ENCODE results near the gene VPS18.

VPS18 gene

DNA sequence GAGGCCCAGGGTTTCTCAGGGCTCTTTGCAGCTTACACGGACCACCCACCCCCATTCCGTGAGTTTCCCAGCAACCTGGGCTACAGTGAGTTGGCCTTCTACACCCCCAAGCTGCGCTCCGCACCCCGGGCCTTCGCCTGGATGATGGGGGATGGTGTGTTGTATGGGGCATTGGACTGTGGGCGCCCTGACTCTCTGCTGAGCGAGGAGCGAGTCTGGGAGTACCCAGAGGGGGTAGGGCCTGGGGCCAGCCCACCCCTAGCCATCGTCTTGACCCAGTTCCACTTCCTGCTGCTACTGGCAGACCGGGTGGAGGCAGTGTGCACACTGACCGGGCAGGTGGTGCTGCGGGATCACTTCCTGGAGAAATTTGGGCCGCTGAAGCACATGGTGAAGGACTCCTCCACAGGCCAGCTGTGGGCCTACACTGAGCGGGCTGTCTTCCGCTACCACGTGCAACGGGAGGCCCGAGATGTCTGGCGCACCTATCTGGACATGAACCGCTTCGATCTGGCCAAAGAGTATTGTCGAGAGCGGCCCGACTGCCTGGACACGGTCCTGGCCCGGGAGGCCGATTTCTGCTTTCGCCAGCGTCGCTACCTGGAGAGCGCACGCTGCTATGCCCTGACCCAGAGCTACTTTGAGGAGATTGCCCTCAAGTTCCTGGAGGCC, 5.4 kb downstream of the VPS18 start:
- no peak for DNase-seq (ENCODE audit: low read depth in 2 of 2)

DNA sequence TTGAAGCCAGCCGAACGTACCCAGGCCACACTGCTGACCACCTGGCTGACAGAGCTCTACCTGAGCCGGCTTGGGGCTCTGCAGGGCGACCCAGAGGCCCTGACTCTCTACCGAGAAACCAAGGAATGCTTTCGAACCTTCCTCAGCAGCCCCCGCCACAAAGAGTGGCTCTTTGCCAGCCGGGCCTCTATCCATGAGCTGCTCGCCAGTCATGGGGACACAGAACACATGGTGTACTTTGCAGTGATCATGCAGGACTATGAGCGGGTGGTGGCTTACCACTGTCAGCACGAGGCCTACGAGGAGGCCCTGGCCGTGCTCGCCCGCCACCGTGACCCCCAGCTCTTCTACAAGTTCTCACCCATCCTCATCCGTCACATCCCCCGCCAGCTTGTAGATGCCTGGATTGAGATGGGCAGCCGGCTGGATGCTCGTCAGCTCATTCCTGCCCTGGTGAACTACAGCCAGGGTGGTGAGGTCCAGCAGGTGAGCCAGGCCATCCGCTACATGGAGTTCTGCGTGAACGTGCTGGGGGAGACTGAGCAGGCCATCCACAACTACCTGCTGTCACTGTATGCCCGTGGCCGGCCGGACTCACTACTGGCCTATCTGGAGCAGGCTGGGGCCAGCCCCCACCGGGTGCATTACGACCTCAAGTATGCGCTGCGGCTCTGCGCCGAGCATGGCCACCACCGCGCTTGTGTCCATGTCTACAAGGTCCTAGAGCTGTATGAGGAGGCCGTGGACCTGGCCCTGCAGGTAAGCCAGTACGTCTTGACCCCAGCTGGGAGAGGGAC, 6.2 kb downstream of the VPS18 start:
- DNase-seq (ENCODE audit: low read depth in 2 of 2), result no peak

GRCh38 chr15:40901053-40901443, 6.8 kb downstream of the VPS18 start:
- no peak for DNase-seq (ENCODE audit: low read depth in 2 of 2)

GRCh38 chr15:40902605-40903561, 8.6 kb downstream of the VPS18 start:
- DNase-seq (ENCODE audit: low read depth in 2 of 2), result no peak

- DNase-seq (ENCODE audit: low read depth in 2 of 2), result no peak
These were observed 10.4 kb downstream of the VPS18 start for GRCh38 chr15:40904552-40905201.

DNA sequence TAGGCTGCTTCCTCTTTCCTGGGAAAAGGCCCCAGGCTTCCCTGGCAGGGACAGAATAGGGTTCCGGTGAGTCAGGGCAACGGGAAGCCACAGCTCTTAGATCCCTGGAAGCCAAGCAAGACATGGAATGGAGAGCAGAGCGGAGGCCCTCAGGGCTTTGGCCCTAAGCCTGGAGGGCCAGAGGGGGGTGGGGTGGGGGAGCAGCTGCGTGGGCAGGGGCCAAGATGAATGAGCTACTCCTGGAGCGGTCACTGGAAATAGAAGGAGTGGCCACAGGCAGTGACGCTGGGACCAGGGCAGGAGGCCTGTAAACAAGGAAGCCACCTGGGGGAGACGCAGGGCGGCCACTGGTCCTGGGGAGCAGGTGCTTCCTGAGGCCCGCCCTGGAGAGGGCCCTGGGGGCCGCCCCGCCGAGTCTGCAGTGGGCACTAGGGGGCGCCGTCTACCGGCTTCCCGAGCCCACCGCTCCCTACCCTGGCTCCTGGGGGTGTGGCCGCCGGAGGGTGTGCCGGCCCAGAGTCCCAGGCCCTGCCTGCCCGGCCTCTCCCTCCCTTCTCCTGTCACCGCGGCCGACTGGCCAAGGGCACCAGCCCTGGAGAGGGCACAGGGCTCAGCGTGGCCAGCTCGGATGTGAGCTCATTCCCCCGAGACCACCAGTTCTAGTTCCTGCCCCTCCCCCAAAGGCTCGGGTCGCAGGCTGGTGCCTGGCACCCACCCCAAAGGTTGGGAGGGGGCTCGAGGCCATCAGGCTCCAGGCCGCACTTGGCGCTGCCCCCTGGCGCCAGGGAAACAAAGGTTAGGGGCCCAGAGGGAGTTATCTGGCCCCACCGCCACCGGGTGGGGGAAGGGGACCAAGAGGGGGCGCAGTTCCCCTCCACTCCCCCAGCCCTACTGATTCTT, 12.1 kb downstream of the VPS18 start:
- peak; percentile 54 to 55 for DNase-seq (ENCODE audit: low read depth in 2 of 2)

GRCh38 chr15:40906991-40907802, 12.9 kb downstream of the VPS18 start:
- no peak for DNase-seq (ENCODE audit: low read depth in 2 of 2)

GRCh38 chr15:40908095-40908494, 13.8 kb downstream of the VPS18 start:
- no peak for DNase-seq (ENCODE audit: low read depth in 2 of 2)

DNA sequence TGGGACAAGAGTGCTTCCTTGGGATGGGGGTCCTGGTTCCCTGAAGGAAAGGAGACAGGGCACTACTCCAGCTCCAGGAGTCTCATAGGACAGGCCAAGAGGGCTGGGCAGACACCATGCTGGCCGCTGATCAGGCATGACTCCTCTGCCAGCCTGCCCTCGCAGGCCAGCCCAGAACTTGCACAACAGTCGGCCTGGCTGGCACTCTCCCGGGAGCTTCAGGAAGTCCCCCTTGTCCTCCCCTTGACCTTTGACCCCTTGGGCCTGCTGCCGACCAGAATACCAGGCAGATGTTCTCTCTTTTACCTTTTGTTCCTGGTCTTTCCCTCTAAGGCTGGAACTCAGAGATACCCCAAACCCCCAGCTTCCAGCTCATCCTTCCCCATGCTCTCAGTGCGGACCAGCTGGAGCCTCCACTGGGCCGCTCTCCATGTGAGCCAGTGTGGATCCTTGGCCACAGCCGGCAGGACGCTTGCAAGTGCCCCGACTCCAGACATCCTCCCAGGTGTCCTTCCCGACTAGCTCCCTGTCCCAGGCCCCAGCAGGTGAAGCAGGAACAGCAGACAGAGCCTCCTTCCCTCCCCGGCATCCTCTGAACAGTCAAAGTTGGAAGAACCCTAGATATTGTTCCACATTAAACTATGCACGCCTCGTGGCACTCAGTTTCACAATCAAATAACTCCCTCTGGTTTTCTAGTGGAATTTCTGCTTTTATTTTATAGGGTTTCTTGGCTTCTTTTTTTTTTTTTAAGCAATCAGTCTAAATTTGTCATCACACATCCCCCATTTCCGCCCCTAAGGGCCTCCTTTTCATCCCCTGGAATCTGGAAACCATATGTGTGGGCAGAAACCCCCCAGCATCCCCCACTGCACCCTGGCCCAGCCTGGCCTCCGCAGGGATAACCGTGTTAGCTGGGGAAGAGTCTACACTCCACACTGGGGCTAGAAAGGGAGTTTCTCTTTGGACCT, 15.7 kb downstream of the VPS18 start:
- no peak for DNase-seq (ENCODE audit: low read depth in 2 of 2)

DNA sequence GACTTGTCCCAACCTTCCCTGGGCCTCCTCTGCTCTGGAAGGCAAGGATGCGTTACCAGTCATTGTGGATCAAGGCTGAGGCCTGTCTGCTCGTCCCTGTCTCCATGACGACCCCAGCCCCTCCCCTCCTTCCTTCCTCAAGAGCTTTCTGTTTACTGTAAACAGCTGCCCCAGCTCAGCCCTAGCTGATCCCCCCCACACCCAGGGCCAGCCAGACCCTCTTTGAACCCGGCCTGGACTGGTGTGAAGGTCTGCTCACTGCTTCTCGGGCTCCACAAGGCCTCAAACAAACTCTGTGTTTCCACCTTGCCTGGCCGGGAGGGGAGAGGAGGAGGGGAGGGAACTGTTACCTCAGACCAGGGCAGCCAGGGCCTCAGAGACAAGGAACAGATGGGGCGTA, 16.9 kb downstream of the VPS18 start:
- DNase-seq (ENCODE audit: low read depth in 2 of 2), result no peak

GRCh38 chr15:40911693-40912092, 17.4 kb downstream of the VPS18 start:
- DNase-seq (ENCODE audit: low read depth in 2 of 2), result no peak

DNA sequence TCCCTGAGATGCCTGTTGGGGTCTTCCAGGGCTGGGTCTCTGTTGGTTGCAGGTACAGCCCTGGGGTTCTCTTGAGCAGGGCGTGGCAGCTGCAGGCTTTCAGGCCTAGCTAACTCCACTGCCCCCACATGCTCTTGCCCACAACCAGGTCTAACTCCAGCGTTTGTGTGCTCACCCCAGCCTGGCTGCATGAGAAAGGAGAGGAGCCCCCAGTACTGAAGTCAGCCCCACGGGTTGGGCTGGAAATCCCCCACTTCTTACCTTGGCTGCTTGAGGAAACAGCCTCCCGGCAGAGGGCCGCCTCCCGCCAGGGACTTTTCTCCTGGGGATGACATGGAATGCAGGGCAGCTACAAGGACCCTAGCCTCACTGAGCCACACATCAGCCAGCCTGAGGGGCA, 18.2 kb downstream of the VPS18 start:
- DNase-seq (ENCODE audit: low read depth in 2 of 2), result no peak

- DNase-seq (ENCODE audit: low read depth in 2 of 2), result no peak
These were observed 19.8 kb downstream of the VPS18 start for GRCh38 chr15:40914013-40914412.

- no peak for DNase-seq (ENCODE audit: low read depth in 2 of 2)
These were observed 20.2 kb downstream of the VPS18 start for GRCh38 chr15:40914486-40914885.

GRCh38 chr15:40915116-40915661, 20.9 kb downstream of the VPS18 start:
- DNase-seq (ENCODE audit: low read depth in 2 of 2), result no peak

GRCh38 chr15:40915679-40916078, 21.4 kb downstream of the VPS18 start:
- DNase-seq (ENCODE audit: low read depth in 2 of 2), result no peak

DNA sequence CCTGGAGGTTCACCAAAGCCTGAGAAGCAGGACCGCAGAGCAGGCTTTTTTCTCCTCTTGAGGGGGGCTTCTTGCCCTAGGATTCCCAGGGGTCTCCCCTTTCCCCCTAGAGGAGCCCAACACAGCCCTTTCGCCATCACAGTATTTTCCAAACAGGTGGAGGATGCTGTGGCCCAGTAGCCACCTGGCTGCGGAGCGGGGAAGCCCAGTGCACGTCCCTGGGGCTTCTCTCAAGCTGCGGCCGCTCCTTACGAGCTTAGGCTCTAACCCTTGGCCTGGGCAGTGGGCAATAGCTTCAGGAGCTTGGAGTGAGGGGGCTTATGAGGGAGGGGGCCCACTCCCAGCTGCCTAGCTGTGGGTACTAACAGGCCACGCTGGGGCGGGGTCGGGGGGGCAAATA, 23.3 kb downstream of the VPS18 start:
- no peak for DNase-seq (ENCODE audit: low read depth in 2 of 2)

- no peak for DNase-seq (ENCODE audit: low read depth in 2 of 2)
These were observed 24.0 kb downstream of the VPS18 start for GRCh38 chr15:40918146-40918798.
